ENCODE measurements around the gene TRAPPC13.

DNA sequence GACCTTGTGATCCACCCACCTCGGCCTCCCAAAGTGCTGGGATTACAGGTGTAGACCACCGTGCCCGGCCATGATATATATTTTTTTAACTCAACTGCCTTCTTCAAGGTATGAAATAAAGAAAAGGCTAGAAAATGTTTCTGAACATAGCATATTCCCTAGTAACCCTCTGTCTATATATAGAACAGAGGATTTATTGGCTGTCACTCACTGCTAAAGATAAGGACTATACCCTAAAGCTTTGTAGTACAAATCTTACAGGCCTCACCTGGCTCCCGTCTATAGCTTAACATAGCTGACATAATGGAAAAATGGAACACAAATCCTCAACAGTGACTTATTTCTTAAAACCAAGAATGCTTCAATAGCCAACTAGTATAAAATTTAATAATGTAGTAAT lies 82.8 kb downstream of the TRAPPC13 start:
- no peak for TF ChIP-seq YY1 (IDR thresholded peaks at IDR 0.05; ENCODE audit: insufficient read depth, insufficient read length)
- no peak for TF ChIP-seq ZNF274 (IDR thresholded peaks at IDR 0.05; ENCODE audit: low read depth, low read length)
